Mesodermal cell (in vitro differentiated cells): ENCODE results near the gene GSG1L.

Experiments
- H3K27ac ChIP-seq: 2 replicates; pipeline ENCODE4 v1.7.0; 2013; ENCODE audit warnings: mild to moderate bottlenecking, low read depth, low read length, moderate library complexity; ENCODE audit not compliant: severe bottlenecking
- H3K36me3 ChIP-seq: 2 replicates; pipeline ENCODE4 v1.7.1; 2013; ENCODE audit warnings: mild to moderate bottlenecking, low read length, moderate library complexity; ENCODE audit not compliant: control insufficient read depth, insufficient read depth
- H3K4me1 ChIP-seq: one replicate; pipeline ENCODE4 v1.7.1; 2013; ENCODE audit warnings: mild to moderate bottlenecking, low read length; ENCODE audit not compliant: insufficient read depth, control insufficient read depth, poor library complexity, severe bottlenecking
- H3K4me3 ChIP-seq: 2 replicates; pipeline ENCODE4 v1.7.0; 2013; ENCODE audit warnings: low read length, control low read depth, mild to moderate bottlenecking; ENCODE audit not compliant: insufficient read depth, poor library complexity, severe bottlenecking; ENCODE audit errors: extremely low read depth
- H3K9me3 ChIP-seq: 2 replicates; pipeline ENCODE4 v1.7.1; 2013; ENCODE audit warnings: mild to moderate bottlenecking, low read length, moderate library complexity; ENCODE audit not compliant: control insufficient read depth
- WGBS, 2 experiments: methylation state at CpG; one replicate each; pipeline ENCODE4 v1.1.5; 2013; ENCODE audit warnings: missing lambda C conversion rate in 2 of 2; ENCODE audit not compliant: insufficient coverage in 2 of 2; 5-methylcytosine and 5-hydroxymethylcytosine counted together

GSG1L gene

GRCh38 chr16:27771201-27771910 is 292.2 kb downstream of the GSG1L start:
- WGBS, 2 experiments, result 92 to 96% methylated on average over 13 of the region's 16 CpGs
- peaks cover 15% of the 10 kb centered on the region for H3K4me1 ChIP-seq
- peaks cover 15% of the 10 kb centered on the region for H3K36me3 ChIP-seq
- H3K9me3 ChIP-seq, result no peaks in the 10 kb centered on the region
- no peak overlapping the region for H3K27ac ChIP-seq
- no peak overlapping the region for H3K4me3 ChIP-seq

DNA sequence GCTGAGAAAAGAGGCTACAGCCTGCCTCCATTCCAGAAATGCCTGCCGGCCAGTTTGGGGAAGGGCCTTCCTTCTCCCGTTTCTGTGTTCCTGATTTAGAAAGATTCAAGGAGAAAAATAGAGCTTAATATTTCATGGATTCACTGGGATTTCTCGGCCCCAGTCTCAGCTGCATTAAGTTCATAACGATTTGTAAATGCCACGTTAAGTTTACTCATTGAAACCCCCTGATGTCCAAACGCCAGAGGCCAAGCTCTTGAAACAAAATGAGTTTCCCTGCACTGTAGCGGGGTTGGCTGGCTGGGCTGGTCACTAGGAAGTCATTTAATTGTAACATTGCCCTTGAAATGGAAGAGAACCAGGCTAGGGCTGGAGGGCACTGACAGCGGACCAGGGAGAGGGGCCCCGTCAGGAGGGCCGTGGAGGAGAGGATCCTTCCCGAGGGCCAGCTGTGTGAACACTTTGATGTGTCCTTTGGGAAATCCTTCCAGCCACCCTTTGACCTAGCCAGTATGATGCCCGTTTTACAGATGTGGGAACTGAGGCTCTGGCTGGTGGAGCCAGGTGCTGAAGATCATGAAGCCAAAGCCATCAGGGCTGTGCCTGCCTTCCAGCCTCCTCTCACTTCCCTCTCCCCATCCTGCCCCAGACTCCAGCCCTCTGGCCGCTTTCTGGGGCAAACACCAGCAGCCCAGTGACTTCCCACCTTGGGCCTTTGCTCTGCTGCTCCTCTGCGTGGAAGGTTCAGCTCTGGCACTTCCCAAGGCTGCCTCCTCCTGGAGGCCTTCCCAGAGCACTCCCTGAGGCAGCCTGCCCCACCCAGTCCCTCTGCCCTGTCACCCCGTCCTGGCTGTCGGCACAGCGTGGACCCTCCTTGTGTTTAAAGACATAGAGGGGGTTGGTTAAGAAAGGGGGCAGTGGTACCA is 293.0 kb downstream of the GSG1L start:
- H3K27ac ChIP-seq, result peak overlapping the region; percentile 39
- peaks cover 20% of the 10 kb centered on the region for H3K36me3 ChIP-seq
- H3K4me3 ChIP-seq, result no peak overlapping the region
- H3K9me3 ChIP-seq, result no peaks in the 10 kb centered on the region
- WGBS, 2 experiments, result 82 to 84% methylated on average over 13 of the region's 17 CpGs
- peaks cover 15% of the 10 kb centered on the region for H3K4me1 ChIP-seq

DNA sequence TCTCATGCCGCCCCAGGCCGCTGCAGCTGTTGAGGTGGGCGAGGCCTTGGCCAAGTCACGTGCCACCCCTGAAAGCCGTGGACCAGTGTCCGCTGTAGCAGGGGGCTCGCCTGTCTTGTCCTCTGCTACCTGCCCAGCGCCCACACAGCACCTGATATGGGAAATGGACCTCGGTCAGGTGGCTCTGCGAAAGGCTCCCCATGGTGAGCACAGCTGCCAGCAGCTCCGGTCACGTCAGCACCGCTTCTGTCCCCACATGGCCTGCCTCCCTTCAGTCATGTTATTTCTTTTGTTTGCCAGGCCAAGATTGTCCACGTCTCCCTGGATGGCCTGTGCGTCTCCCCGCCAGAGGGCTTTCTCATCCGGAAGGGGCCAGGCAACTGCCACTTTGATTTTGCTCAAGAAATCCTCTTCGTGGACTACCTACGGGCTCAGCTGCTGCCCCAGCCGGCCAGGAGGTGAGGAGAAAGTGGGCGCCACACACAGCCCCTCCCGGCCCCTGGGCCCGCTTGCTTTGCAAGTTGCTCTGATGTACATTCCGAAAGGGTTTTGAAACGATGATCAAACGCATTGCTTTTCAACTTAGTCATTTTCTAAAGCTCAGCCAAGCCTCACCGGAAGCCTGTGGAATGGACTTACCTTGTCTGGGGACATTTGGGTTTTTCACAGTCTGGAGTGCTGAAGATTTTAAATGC is 293.8 kb downstream of the GSG1L start:
- WGBS, 2 experiments, result 84 to 89% methylated on average over 27 of the region's 27 CpGs
- Histone ChIP-seq H3K9me3 (peaks cover 4% of the 10 kb centered on the region), H3K4me3 (no peak overlapping the region), H3K27ac (peak overlapping the region; percentile 39), H3K36me3 (peaks cover 28% of the 10 kb centered on the region), H3K4me1 (peaks cover 15% of the 10 kb centered on the region)

- peaks cover 8% of the 10 kb centered on the region for H3K9me3 ChIP-seq
- no peak overlapping the region for H3K4me3 ChIP-seq
- peaks cover 15% of the 10 kb centered on the region for H3K4me1 ChIP-seq
- 94 to 98% methylated on average over 5 to 6 of the region's 8 CpGs for WGBS, 2 experiments
- H3K27ac ChIP-seq, result no peak overlapping the region
- peaks cover 38% of the 10 kb centered on the region for H3K36me3 ChIP-seq
These were observed 294.8 kb downstream of the GSG1L start for GRCh38 chr16:27768651-27769272.

DNA sequence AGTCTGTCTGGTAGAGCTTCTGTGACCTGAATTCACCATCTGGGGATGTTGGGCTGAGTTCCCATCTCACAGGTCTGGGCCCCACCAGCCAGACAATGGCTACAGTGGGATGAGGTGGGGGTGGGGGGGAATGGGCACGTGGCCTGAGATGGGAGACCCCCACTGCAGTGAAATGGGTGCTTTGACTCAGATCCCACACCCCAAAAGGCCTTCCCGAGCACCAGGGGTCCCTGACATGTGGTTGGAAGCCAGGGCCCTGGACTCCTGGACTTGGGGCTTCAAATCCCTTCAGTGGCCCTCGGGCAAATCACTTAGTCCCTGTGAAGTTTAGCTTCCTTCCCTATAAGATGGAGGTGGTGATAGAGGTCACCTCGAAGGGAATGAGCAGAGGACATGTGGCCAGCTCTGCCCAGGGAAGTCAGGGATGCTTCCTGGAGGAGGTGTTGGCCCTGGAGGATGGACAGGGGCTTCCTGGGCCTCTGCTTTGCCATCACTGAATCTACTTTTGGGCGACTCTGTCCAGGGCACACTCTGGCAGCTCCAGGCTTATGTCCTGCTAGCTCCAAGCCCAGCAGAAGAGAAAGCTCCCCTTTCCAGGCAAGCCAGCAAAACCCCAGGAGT is 295.4 kb downstream of the GSG1L start:
- peaks cover 40% of the 10 kb centered on the region for H3K36me3 ChIP-seq
- H3K4me1 ChIP-seq, result peaks cover 15% of the 10 kb centered on the region
- no peak overlapping the region for H3K27ac ChIP-seq
- H3K9me3 ChIP-seq, result peaks cover 8% of the 10 kb centered on the region
- H3K4me3 ChIP-seq, result no peak overlapping the region
- WGBS, 2 experiments, result 79 to 100% methylated on average over 3 of the region's 5 CpGs

DNA sequence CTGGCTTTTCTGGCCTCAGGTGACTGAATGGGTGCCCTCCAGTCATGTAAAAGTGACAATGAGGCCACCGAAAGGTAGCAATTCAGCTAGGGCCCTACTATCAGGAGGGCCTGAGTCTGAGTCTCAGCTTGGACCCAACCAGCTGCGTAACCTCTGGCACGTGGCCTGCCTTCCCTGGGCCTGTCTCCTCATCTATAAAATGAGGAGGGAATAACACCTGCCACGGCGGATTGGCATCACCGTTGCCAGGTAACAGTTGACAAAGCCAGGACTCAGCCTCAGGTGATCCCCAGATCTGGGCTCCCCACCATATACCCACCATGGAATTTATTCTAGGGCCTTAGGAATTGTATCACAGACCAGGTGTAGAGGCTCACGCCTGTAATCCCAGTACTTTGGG is 296.4 kb downstream of the GSG1L start:
- Histone ChIP-seq H3K9me3 (peaks cover 8% of the 10 kb centered on the region), H3K36me3 (peaks cover 41% of the 10 kb centered on the region), H3K4me1 (peaks cover 20% of the 10 kb centered on the region), H3K27ac (no peak overlapping the region), H3K4me3 (no peak overlapping the region)
- 95 to 100% methylated on average over 3 to 6 of the region's 7 CpGs for WGBS, 2 experiments

DNA sequence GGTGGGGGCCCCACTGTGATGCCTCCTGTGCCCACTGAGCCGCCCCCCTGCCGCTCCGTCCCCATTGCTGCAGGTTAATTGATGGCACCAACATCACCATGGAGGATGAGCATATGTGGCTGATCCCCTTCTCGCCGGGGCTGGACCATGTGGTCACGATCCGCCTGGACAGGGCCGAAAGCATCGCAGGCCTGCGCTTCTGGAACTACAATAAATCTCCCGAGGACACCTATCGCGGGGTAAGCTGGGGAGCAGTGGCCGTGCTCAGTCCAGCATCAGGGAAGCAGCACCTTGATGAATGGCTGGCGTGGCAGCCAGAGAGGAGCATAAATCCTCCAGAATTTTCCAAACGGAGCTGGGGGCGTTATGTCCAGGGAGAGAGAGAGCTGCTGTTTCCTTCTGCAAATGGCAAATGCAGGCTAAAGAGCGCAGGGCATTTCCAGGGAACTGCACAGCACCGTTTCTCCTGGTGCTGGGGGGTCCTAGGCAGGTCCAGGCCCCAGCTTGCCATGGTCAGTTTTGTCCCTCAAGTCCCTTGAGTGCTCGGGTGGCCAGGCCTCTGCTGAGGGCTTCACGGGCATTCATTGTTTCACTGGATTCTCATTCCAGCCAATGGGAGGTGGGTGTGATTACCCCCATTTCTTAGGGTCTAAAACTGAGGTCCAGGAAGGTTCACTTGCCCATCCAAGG is 297.1 kb downstream of the GSG1L start:
- H3K27ac ChIP-seq, result no peak overlapping the region
- H3K36me3 ChIP-seq, result peaks cover 41% of the 10 kb centered on the region
- WGBS, 2 experiments, result 95 to 97% methylated on average over 19 to 20 of the region's 21 CpGs
- H3K4me1 ChIP-seq, result peaks cover 20% of the 10 kb centered on the region
- H3K4me3 ChIP-seq, result no peak overlapping the region
- H3K9me3 ChIP-seq, result peaks cover 8% of the 10 kb centered on the region

DNA sequence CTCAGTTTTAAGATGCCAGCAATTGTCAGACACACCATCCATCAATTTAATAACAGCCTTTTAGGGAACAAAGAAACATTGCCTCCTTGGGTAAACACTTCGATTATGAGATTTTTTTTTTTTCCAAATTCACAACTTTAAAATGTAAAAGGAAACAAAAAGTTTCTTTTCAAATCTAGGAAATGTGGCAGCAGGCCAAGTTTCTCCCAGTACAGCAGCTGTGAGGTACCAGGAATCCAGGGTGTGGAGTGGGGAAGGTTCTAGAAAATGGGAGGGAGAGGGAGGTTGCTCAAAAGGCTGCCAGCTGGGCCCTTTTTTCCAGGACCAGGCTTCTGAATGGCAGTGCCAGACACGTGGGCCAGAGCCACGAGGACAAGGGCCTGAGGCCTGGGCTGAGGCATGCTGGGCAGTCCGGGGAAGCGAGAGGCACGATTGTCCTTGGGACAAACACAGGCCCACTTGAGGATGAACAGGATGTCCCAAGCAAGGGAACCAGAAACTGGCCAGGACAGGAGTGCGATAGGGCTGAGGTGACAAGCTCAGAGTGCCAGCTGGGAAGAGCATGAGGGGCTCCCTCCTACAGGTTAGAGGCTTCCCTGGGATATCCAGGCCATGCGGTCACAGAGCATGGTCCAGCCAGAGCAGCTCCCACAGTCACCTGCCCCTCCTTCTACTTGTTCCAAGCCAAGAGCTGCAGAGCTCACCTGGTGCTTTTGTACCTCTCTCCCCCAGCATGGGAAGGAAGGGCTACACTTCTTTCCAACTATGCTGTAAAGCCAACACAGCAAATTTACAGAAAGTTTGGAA is 298.4 kb downstream of the GSG1L start:
- peaks cover 8% of the 10 kb centered on the region for H3K9me3 ChIP-seq
- no peak overlapping the region for H3K4me3 ChIP-seq
- peaks cover 40% of the 10 kb centered on the region for H3K36me3 ChIP-seq
- WGBS, 2 experiments, result 92 to 96% methylated on average over 7 to 8 of the region's 8 CpGs
- peaks cover 13% of the 10 kb centered on the region for H3K4me1 ChIP-seq
- H3K27ac ChIP-seq, result no peak overlapping the region

GRCh38 chr16:27764427-27764826 is 299.1 kb downstream of the GSG1L start:
- Histone ChIP-seq H3K4me1 (peaks cover 13% of the 10 kb centered on the region), H3K4me3 (no peak overlapping the region), H3K36me3 (peaks cover 40% of the 10 kb centered on the region), H3K9me3 (peaks cover 8% of the 10 kb centered on the region), H3K27ac (no peak overlapping the region)
- WGBS, 2 experiments, result 96 to 100% methylated on average over 2 to 3 of the region's 3 CpGs
